ENCODE results near the gene CTDSP1.

- TF ChIP-seq, protein P1, sequence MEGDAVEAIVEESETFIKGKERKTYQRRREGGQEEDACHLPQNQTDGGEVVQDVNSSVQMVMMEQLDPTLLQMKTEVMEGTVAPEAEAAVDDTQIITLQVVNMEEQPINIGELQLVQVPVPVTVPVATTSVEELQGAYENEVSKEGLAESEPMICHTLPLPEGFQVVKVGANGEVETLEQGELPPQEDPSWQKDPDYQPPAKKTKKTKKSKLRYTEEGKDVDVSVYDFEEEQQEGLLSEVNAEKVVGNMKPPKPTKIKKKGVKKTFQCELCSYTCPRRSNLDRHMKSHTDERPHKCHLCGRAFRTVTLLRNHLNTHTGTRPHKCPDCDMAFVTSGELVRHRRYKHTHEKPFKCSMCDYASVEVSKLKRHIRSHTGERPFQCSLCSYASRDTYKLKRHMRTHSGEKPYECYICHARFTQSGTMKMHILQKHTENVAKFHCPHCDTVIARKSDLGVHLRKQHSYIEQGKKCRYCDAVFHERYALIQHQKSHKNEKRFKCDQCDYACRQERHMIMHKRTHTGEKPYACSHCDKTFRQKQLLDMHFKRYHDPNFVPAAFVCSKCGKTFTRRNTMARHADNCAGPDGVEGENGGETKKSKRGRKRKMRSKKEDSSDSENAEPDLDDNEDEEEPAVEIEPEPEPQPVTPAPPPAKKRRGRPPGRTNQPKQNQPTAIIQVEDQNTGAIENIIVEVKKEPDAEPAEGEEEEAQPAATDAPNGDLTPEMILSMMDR (IDR thresholded peaks at IDR 0.05; ENCODE audit: low read length), result no peak
- TF ChIP-seq EZH2 (optimal IDR thresholded peaks at IDR 0.05; ENCODE audit: low read depth, low read length), result no peak
Measured at GRCh38 chr2:218406949-218407618, 7.4 kb downstream of the CTDSP1 start.
